Thyroid gland (tissue), 4 donors: ENCODE data around the gene ZNF841. TPM values are rescaled to one million over a fixed set of nuclear protein-coding genes. Genes with fewer than 3 reads are reported as not detected.

Source experiments
- DNase-seq, 2 donors: peaks; one replicate each; pipeline ENCODE4 v3.0.0-alpha.2; 2019
- H3K27ac ChIP-seq, 3 donors: fragments of 200-600 bp; sonication (generic); 1 replicate in 2 of 3; 2 replicates in 1 of 3; pipeline ENCODE4 v1.5.1; 2016 to 2019; ENCODE audit warnings: mild to moderate bottlenecking in 1 of 3, moderate library complexity in 1 of 3
- H3K27me3 ChIP-seq: fragments of 200-600 bp; sonication (generic); one replicate; pipeline ENCODE4 v1.5.1; 2019
- H3K36me3 ChIP-seq, 2 donors: fragments of 200-600 bp; sonication (generic); one replicate each; pipeline ENCODE4 v1.5.1; 2016 to 2019
- H3K4me1 ChIP-seq, 2 donors: fragments of 200-600 bp; sonication (generic); one replicate each; pipeline ENCODE4 v1.5.1; 2017 to 2019
- H3K4me3 ChIP-seq, 3 donors: fragments of 200-600 bp; sonication (generic); replicated peaks in 1 of 3; 1 replicate in 2 of 3; 2 replicates in 1 of 3; pipeline ENCODE4 v1.5.1; 2016; ENCODE audit warnings: mild to moderate bottlenecking in 1 of 3
- H3K9me3 ChIP-seq: fragments of 200-600 bp; sonication (generic); one replicate; pipeline ENCODE4 v1.5.1; 2017
- CTCF ChIP-seq, 6 experiments: fragments of 200-600 bp in 3 of 6; fragments of 450-650 bp in 3 of 6; sonication (generic) in 3 of 6; IDR thresholded peaks; one replicate each; pipeline ENCODE4 v1.5.1; 2016 to 2019; ENCODE audit warnings: antibody characterized with exemption in 6 of 6, mild to moderate bottlenecking in 2 of 6, inconsistent platforms in 1 of 6, moderate library complexity in 1 of 6
- POLR2A ChIP-seq, 2 donors: fragments of 450-650 bp; IDR thresholded peaks; one replicate each; pipeline ENCODE4 v1.6.1; 2017; ENCODE audit warnings: antibody characterized with exemption in 2 of 2, mild to moderate bottlenecking in 2 of 2, moderate library complexity in 1 of 2
- WGBS, 2 donors: methylation state at CpG; one replicate each; pipeline ENCODE4 v1.1.5; 2017; 5-methylcytosine and 5-hydroxymethylcytosine counted together
- intact Hi-C: fragments of 100-400 bp; cut with DNase I; formaldehyde crosslinking; loops from one replicate; pipeline ENCODE4 v1.15.1; 2023
- total RNA-seq, 4 donors: library from RNA; depleted of rRNA; stranded (reverse); fragments of >200 nt; gene quantifications; one replicate each; pipeline ENCODE4 v1.2.3, GENCODE V29; 2016

Gene ZNF841
- 10 to 100 TPM; 14.9 to 23.9 (median 18.0) TPM for total RNA-seq

GRCh38 chr19:52095172-52096014 is at the start of gene ZNF841:
Gene ZNF841, minus strand, starts transcription at chr19:52095765. Its CDS starts 10,964 bp downstream, at chr19:52084801.
- WGBS, 2 donors: 0 to 2% methylated on average over 52 to 57 of the region's 59 CpGs
- intact Hi-C loops: no loop called here
- H3K4me1 ChIP-seq: peaks cover 10 to 11% of the 10 kb centered on the region in 2 donors

GRCh38 chr19:52142001-52142595 is 46.5 kb upstream of the ZNF841 start:
- H3K27ac ChIP-seq: no peak overlapping the region
- no peak for TF ChIP-seq POLR2A (IDR thresholded peaks at IDR 0.05)
- no peak for TF ChIP-seq CTCF (IDR thresholded peaks at IDR 0.05)
- 81 to 93% methylated on average over 3 of the region's 3 CpGs for WGBS, 2 donors
- no peak overlapping the region for H3K4me3 ChIP-seq
- H3K27me3 ChIP-seq: no peaks in the 10 kb centered on the region
- H3K4me1 ChIP-seq: peaks cover 0 to 10% of the 10 kb centered on the region in 2 donors
- H3K36me3 ChIP-seq: no peaks in the 10 kb centered on the region
- H3K9me3 ChIP-seq: no peaks in the 10 kb centered on the region
- no peak for DNase-seq
- intact Hi-C loops: no loop called here

More at GRCh38 chr19:52095172-52096014, at the start of gene ZNF841:
- Histone ChIP-seq H3K27me3 (no peaks in the 10 kb centered on the region), H3K9me3 (no peaks in the 10 kb centered on the region), H3K4me3 (peak within 1 kb of the TSS; percentile 11 to 80 (median 53)), H3K27ac (no peak within 1 kb of the TSS), H3K36me3 (peaks cover 0 to 3% of the 10 kb centered on the region in 2 donors)
- TF ChIP-seq CTCF (IDR thresholded peaks at IDR 0.05): no peak
- TF ChIP-seq POLR2A (IDR thresholded peaks at IDR 0.05): peak in 1 of 2 donors; percentile 72
- DNase-seq: peak; percentile 95 to 96

GRCh38 chr19:52141203-52141602 is 45.6 kb upstream of the ZNF841 start:
- no peaks in the 10 kb centered on the region for H3K36me3 ChIP-seq
- H3K27me3 ChIP-seq: no peaks in the 10 kb centered on the region
- no peak overlapping the region for H3K4me3 ChIP-seq
- no peaks in the 10 kb centered on the region for H3K9me3 ChIP-seq
- no peak overlapping the region for H3K27ac ChIP-seq
- intact Hi-C loops: no loop called here
- peaks cover 0 to 10% of the 10 kb centered on the region in 2 donors for H3K4me1 ChIP-seq
- DNase-seq: no peak
- TF ChIP-seq CTCF (IDR thresholded peaks at IDR 0.05): no peak
- TF ChIP-seq POLR2A (IDR thresholded peaks at IDR 0.05): no peak
- WGBS, 2 donors: 91 to 95% methylated on average over 2 of the region's 2 CpGs

GRCh38 chr19:52140032-52140710 is 44.6 kb upstream of the ZNF841 start:
- WGBS, 2 donors: 10 to 12% methylated on average over 22 of the region's 22 CpGs
- DNase-seq: peak in 1 of 2 donors; percentile 5
- H3K27ac ChIP-seq: peak overlapping the region; percentile 26 to 92 (median 53)
- TF ChIP-seq CTCF (IDR thresholded peaks at IDR 0.05): no peak
- TF ChIP-seq POLR2A (IDR thresholded peaks at IDR 0.05): no peak
- intact Hi-C loops: no loop called here
- no peaks in the 10 kb centered on the region for H3K9me3 ChIP-seq
- H3K4me3 ChIP-seq: peak overlapping the region in 1 of 3 donors; percentile 87
- peaks cover 0 to 10% of the 10 kb centered on the region in 2 donors for H3K4me1 ChIP-seq
- H3K27me3 ChIP-seq: no peaks in the 10 kb centered on the region
- H3K36me3 ChIP-seq: no peaks in the 10 kb centered on the region
